WTC11 (cell line): ENCODE measurements around the gene SDF2. TPM values are rescaled to one million over a fixed set of nuclear protein-coding genes. Genes with fewer than 3 reads are reported as not detected.

ENCODE experiments used
- ATAC-seq: fragments of 200-7000 bp; cut with Tn5 transposase; 2 replicates; pipeline ENCODE4 v1.10.0; 2021; ENCODE audit warnings: mild to moderate bottlenecking, moderate library complexity
- CTCF ChIA-PET: fragments of 300-600 bp; sonication (Branson Sonifier 250); formaldehyde crosslinking; loops from one replicate; lab custom pipeline; 2021; ENCODE audit warnings: antibody characterized with exemption; lab: Charles Lee
- POLR2A ChIA-PET: fragments of 350-600 bp; sonication (Branson Sonifier 250); formaldehyde crosslinking; loops from one replicate; lab custom pipeline; 2021; ENCODE audit warnings: antibody characterized with exemption; lab: Charles Lee
- DNase-seq: peaks from one replicate; pipeline ENCODE4 v3.0.0; 2021; ENCODE audit warnings: low spot score
- H3K27ac Mint-ChIP-seq: 2 replicates; pipeline ENCODE4 v1.8.0; 2021; ENCODE audit warnings: mixed read lengths
- H3K27me3 Mint-ChIP-seq: 2 replicates; pipeline ENCODE4 v1.8.0; 2021; ENCODE audit warnings: low read depth, mild to moderate bottlenecking, moderate library complexity, mixed read lengths
- H3K36me3 Mint-ChIP-seq: 2 replicates; pipeline ENCODE4 v1.8.0; 2021; ENCODE audit warnings: mixed read lengths
- H3K4me1 Mint-ChIP-seq: 2 replicates; pipeline ENCODE4 v1.8.0; 2022; ENCODE audit warnings: mixed read lengths
- H3K4me3 Mint-ChIP-seq: 2 replicates; pipeline ENCODE4 v1.8.0; 2021; ENCODE audit warnings: mild to moderate bottlenecking, moderate library complexity, mixed read lengths
- H3K9me3 Mint-ChIP-seq: 2 replicates; pipeline ENCODE4 v1.8.0; 2021; ENCODE audit warnings: mixed read lengths
- ATF3 ChIP-seq: sonication (generic); formaldehyde crosslinking; conservative IDR thresholded peaks from 2 replicates; pipeline ENCODE4 v1.8.1; 2022; ENCODE audit warnings: mild to moderate bottlenecking, missing genetic modification reagents
- CBFB ChIP-seq: sonication (generic); formaldehyde crosslinking; IDR thresholded peaks from 2 replicates; pipeline ENCODE4 v1.8.1; 2022; ENCODE audit warnings: mild to moderate bottlenecking, low read depth, missing genetic modification reagents
- E2F1 ChIP-seq: sonication (generic); formaldehyde crosslinking; IDR thresholded peaks from 2 replicates; pipeline ENCODE4 v1.8.0; 2022; ENCODE audit warnings: mild to moderate bottlenecking, missing genetic modification reagents
- E2F5 ChIP-seq: sonication (generic); formaldehyde crosslinking; IDR thresholded peaks from 2 replicates; pipeline ENCODE4 v1.8.1; 2022; ENCODE audit warnings: mild to moderate bottlenecking, moderate library complexity, missing genetic modification reagents
- KAT7 ChIP-seq: sonication (generic); formaldehyde crosslinking; IDR thresholded peaks from 2 replicates; pipeline ENCODE4 v1.8.1; 2023; ENCODE audit warnings: missing genetic modification reagents, mild to moderate bottlenecking, borderline replicate concordance
- MLX ChIP-seq: sonication (generic); formaldehyde crosslinking; IDR thresholded peaks from 2 replicates; pipeline ENCODE4 v1.8.1; 2023; ENCODE audit warnings: mild to moderate bottlenecking, missing genetic modification reagents, moderate library complexity
- MXD4 ChIP-seq: fragments of 250-450 bp; sonication (Bioruptor Pico); IDR thresholded peaks from 2 replicates; pipeline ENCODE4 v1.8.0; 2021; ENCODE audit warnings: mild to moderate bottlenecking, moderate library complexity, borderline replicate concordance
- NFE2L1 ChIP-seq: sonication (generic); formaldehyde crosslinking; IDR thresholded peaks from 2 replicates; pipeline ENCODE4 v1.8.1; 2023; ENCODE audit warnings: missing genetic modification reagents
- NR1H2 ChIP-seq: sonication (generic); formaldehyde crosslinking; IDR thresholded peaks from 2 replicates; pipeline ENCODE4 v1.9.0; 2021; ENCODE audit warnings: mild to moderate bottlenecking, moderate library complexity, missing genetic modification reagents
- NR2C2 ChIP-seq: sonication (generic); formaldehyde crosslinking; IDR thresholded peaks from 2 replicates; pipeline ENCODE4 v1.8.0; 2022; ENCODE audit warnings: mild to moderate bottlenecking, missing genetic modification reagents
- NR3C1 ChIP-seq: sonication (generic); formaldehyde crosslinking; conservative IDR thresholded peaks from 2 replicates; pipeline ENCODE4 v1.8.1; 2023; ENCODE audit warnings: low read depth, mild to moderate bottlenecking, missing genetic modification reagents
- RELA ChIP-seq: sonication (generic); formaldehyde crosslinking; IDR thresholded peaks from 2 replicates; pipeline ENCODE4 v1.8.1; 2022; ENCODE audit warnings: missing genetic modification reagents, mild to moderate bottlenecking, borderline replicate concordance
- SMAD3 ChIP-seq: sonication (generic); formaldehyde crosslinking; IDR thresholded peaks from 2 replicates; pipeline ENCODE4 v1.8.0; 2022; ENCODE audit warnings: missing genetic modification reagents, mild to moderate bottlenecking, borderline replicate concordance
- SOX15 ChIP-seq: fragments of 250-450 bp; sonication (Bioruptor Pico); IDR thresholded peaks from 2 replicates; pipeline ENCODE4 v1.9.0; 2021; ENCODE audit warnings: mild to moderate bottlenecking
- ZBTB21 ChIP-seq: sonication (generic); formaldehyde crosslinking; IDR thresholded peaks from 2 replicates; pipeline ENCODE4 v1.8.1; 2023; ENCODE audit warnings: mild to moderate bottlenecking, missing genetic modification reagents, borderline replicate concordance
- ZNF219 ChIP-seq: sonication (generic); formaldehyde crosslinking; IDR thresholded peaks from 2 replicates; pipeline ENCODE4 v1.8.0; 2023; ENCODE audit warnings: missing genetic modification reagents, mild to moderate bottlenecking, borderline replicate concordance
- ZNF232 ChIP-seq: sonication (generic); formaldehyde crosslinking; IDR thresholded peaks from 2 replicates; pipeline ENCODE4 v1.8.0; 2022; ENCODE audit warnings: mild to moderate bottlenecking, missing genetic modification reagents
- ZNF317 ChIP-seq: sonication (generic); formaldehyde crosslinking; IDR thresholded peaks from 2 replicates; pipeline ENCODE4 v1.8.1; 2023; ENCODE audit warnings: low read depth, mild to moderate bottlenecking, moderate library complexity, missing genetic modification reagents, borderline replicate concordance
- ZNF532 ChIP-seq: fragments of 250-450 bp; sonication (Bioruptor Pico); IDR thresholded peaks from 2 replicates; pipeline ENCODE4 v1.9.0; 2021; ENCODE audit warnings: mild to moderate bottlenecking, borderline replicate concordance
- ZSCAN18 ChIP-seq: fragments of 250-450 bp; sonication (Bioruptor Pico); IDR thresholded peaks from 2 replicates; pipeline ENCODE4 v2.1.2; 2022; ENCODE audit warnings: mild to moderate bottlenecking, moderate library complexity
- total RNA-seq: library from RNA; stranded (reverse); gene quantifications from 3 replicates; pipeline ENCODE4 v1.2.3, GENCODE V29; 2021

SDF2 gene
- total RNA-seq, 1 experiment from 2014 or later = 49.4 TPM

- no peaks in the 10 kb centered on the region for H3K9me3 Mint-ChIP-seq
- no peak for ATAC-seq
- CTCF ChIA-PET = no interaction called here
- no peaks in the 10 kb centered on the region for H3K4me1 Mint-ChIP-seq
- H3K4me3 Mint-ChIP-seq = no peak overlapping the region
- TF ChIP-seq MXD4 (CRISPR knock-in tag) (no peak), NR3C1 (CRISPR knock-in tag) (no peak), NR1H2 (CRISPR knock-in tag) (no peak), ZNF317 (CRISPR knock-in tag) (no peak), RELA (CRISPR knock-in tag) (no peak), E2F5 (CRISPR knock-in tag) (no peak), NR2C2 (no peak), SMAD3 (CRISPR knock-in tag) (no peak), ZNF219 (CRISPR knock-in tag) (no peak), NFE2L1 (no peak), KAT7 (CRISPR knock-in tag) (no peak), ZSCAN18 (CRISPR knock-in tag) (no peak), ZBTB21 (no peak), MLX (CRISPR knock-in tag) (no peak), ZNF232 (CRISPR knock-in tag) (no peak), SOX15 (CRISPR knock-in tag) (no peak), CBFB (CRISPR knock-in tag) (no peak), ZNF532 (CRISPR knock-in tag) (no peak), E2F1 (CRISPR knock-in tag) (no peak), ATF3 (CRISPR knock-in tag) (no peak)
- TF ChIP-seq, all 79 proteins: peak for 0
- no peak for DNase-seq
- H3K27ac Mint-ChIP-seq = no peak overlapping the region
- no peaks in the 10 kb centered on the region for H3K27me3 Mint-ChIP-seq
- POLR2A ChIA-PET = no interaction called here
- peaks cover 89% of the 10 kb centered on the region for H3K36me3 Mint-ChIP-seq
These were observed 23.3 kb upstream of the SDF2 start for GRCh38 chr17:28684963-28685362.
